Mesendoderm (in vitro differentiated cells): Measurements from ENCODE around the gene GSTM5.

ENCODE experiments used
- DNase-seq: peaks from one replicate; pipeline ENCODE4 v3.0.0; 2013
- H2AK5ac ChIP-seq: 2 replicates; pipeline ENCODE4 v1.6.1; 2013; ENCODE audit warnings: low read length, inconsistent platforms
- H2BK120ac ChIP-seq: 2 replicates; pipeline ENCODE4 v1.6.1; 2013; ENCODE audit warnings: low read depth, mild to moderate bottlenecking, low read length, moderate library complexity, mixed read lengths
- H2BK15ac ChIP-seq: replicated peaks from 2 replicates; pipeline ENCODE4 v1.6.1; 2013; ENCODE audit warnings: low read depth, mild to moderate bottlenecking, moderate library complexity
- H2BK5ac ChIP-seq: 2 replicates; pipeline ENCODE4 v1.6.1; 2013; ENCODE audit warnings: low read length, inconsistent platforms
- H3K18ac ChIP-seq: 2 replicates; pipeline ENCODE4 v1.6.1; 2013; ENCODE audit warnings: mild to moderate bottlenecking, low read length, mixed read lengths
- H3K23ac ChIP-seq: one replicate; pipeline ENCODE4 v1.6.1; 2013; ENCODE audit warnings: low read length
- H3K27ac ChIP-seq: 2 replicates; pipeline ENCODE4 v1.5.1; 2013; ENCODE audit warnings: low read depth, mild to moderate bottlenecking, inconsistent platforms, low read length, moderate library complexity
- H3K27me3 ChIP-seq: 2 replicates; pipeline ENCODE4 v1.6.1; 2013; ENCODE audit warnings: low read length, control low read depth, mild to moderate bottlenecking, inconsistent platforms; ENCODE audit not compliant: insufficient read depth, poor library complexity
- H3K36me3 ChIP-seq: 2 replicates; pipeline ENCODE4 v1.6.1; 2013; ENCODE audit warnings: low read length, inconsistent platforms; ENCODE audit not compliant: control insufficient read depth, insufficient read depth
- H3K4ac ChIP-seq: one replicate; pipeline ENCODE4 v1.6.1; 2013; ENCODE audit warnings: low read depth, mild to moderate bottlenecking, low read length, moderate library complexity
- H3K4me1 ChIP-seq: 2 replicates; pipeline ENCODE4 v1.6.1; 2013; ENCODE audit warnings: low read depth, low read length, inconsistent platforms; ENCODE audit not compliant: control insufficient read depth
- H3K4me2 ChIP-seq: 2 replicates; pipeline ENCODE4 v1.6.1; 2013; ENCODE audit warnings: low read length
- H3K4me3 ChIP-seq: 2 replicates; pipeline ENCODE4 v1.5.1; 2013; ENCODE audit warnings: mild to moderate bottlenecking, low read length
- H3K56ac ChIP-seq: one replicate; pipeline ENCODE4 v1.6.1; 2013; ENCODE audit warnings: low read length
- H3K79me1 ChIP-seq: 2 replicates; pipeline ENCODE4 v1.6.1; 2013; ENCODE audit warnings: low read length, inconsistent platforms
- H3K79me2 ChIP-seq: 2 replicates; pipeline ENCODE4 v1.6.1; 2013; ENCODE audit warnings: mild to moderate bottlenecking, low read length; ENCODE audit not compliant: control insufficient read depth, insufficient read depth
- H3K9ac ChIP-seq: 2 replicates; pipeline ENCODE4 v1.6.1; 2013; ENCODE audit warnings: low read length, inconsistent platforms
- H4K5ac ChIP-seq: one replicate; pipeline ENCODE4 v1.6.1; 2013; ENCODE audit warnings: low read length
- H4K8ac ChIP-seq: one replicate; pipeline ENCODE4 v1.6.1; 2013; ENCODE audit warnings: low read depth, mild to moderate bottlenecking, control low read depth, low read length, moderate library complexity
- WGBS: extraction: QIAGEN DNeasy Blood & Tissue Kit; methylation state at CpG from one replicate; pipeline ENCODE4 v1.1.7; 2013; ENCODE audit warnings: low lambda C conversion rate, missing lambda C conversion rate; ENCODE audit not compliant: insufficient coverage; ENCODE audit errors: extremely low coverage; 5-methylcytosine and 5-hydroxymethylcytosine counted together

The GSTM5 gene

GRCh38 chr1:109713636-109714035 is 1.6 kb downstream of the GSTM5 start:
- H3K18ac ChIP-seq: no peak overlapping the region
- no peak overlapping the region for H3K4ac ChIP-seq
- no peak overlapping the region for H3K4me2 ChIP-seq
- H4K5ac ChIP-seq: no peak overlapping the region
- no peak overlapping the region for H3K27ac ChIP-seq
- no peaks in the 10 kb centered on the region for H3K79me1 ChIP-seq
- H3K79me2 ChIP-seq: no peaks in the 10 kb centered on the region
- no peaks in the 10 kb centered on the region for H3K4me1 ChIP-seq
- no peak for DNase-seq
- H2BK5ac ChIP-seq: no peak overlapping the region
- no peak overlapping the region for H2BK15ac ChIP-seq
- no CpG with 5 or more reads among the region's 5 CpGs for WGBS
- no peaks in the 10 kb centered on the region for H3K36me3 ChIP-seq
- H3K9ac ChIP-seq: no peak overlapping the region
- H3K23ac ChIP-seq: no peak overlapping the region
- no peak overlapping the region for H2AK5ac ChIP-seq
- H4K8ac ChIP-seq: no peak overlapping the region
- no peak overlapping the region for H3K56ac ChIP-seq
- H2BK120ac ChIP-seq: no peak overlapping the region
- no peak overlapping the region for H3K4me3 ChIP-seq
- H3K27me3 ChIP-seq: no peaks in the 10 kb centered on the region

DNA sequence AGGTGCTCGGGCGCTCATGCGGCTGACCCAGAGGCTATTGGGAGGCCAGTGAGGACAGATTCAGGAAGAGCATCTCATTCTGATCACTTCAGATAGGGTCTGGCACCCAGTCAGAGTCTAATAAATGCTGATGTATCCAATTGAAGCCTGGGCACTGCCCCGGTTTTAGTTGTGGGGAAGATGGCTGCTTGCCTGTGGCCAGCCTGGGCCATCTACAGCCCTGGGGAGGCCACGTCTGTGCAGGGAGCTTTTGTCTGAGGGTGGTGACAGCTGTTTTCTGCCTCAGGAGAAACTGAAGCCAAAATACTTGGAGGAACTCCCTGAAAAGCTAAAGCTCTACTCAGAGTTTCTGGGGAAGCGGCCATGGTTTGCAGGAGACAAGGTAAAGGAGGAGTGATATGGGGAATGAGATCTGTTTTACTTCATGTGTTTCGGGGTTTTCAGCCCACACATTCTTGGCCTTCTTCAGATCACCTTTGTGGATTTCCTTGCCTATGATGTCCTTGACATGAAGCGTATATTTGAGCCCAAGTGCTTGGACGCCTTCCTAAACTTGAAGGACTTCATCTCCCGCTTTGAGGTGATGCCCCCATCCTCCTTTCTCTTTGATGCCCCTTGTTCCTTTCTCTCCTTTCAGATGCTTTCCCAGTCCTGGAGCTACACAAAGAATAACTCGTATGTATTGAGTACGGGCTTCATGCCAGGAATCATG is 2.8 kb downstream of the GSTM5 start:
- no peak overlapping the region for H3K23ac ChIP-seq
- H4K8ac ChIP-seq: no peak overlapping the region
- H2AK5ac ChIP-seq: no peak overlapping the region
- DNase-seq: no peak
- no CpG with 5 or more reads among the region's 12 CpGs for WGBS
- H2BK15ac ChIP-seq: no peak overlapping the region
- no peaks in the 10 kb centered on the region for H3K4me1 ChIP-seq
- no peaks in the 10 kb centered on the region for H3K27me3 ChIP-seq
- H3K79me2 ChIP-seq: no peaks in the 10 kb centered on the region
- no peak overlapping the region for H3K18ac ChIP-seq
- H3K36me3 ChIP-seq: no peaks in the 10 kb centered on the region
- no peaks in the 10 kb centered on the region for H3K79me1 ChIP-seq
- no peak overlapping the region for H3K27ac ChIP-seq
- no peak overlapping the region for H2BK120ac ChIP-seq
- H2BK5ac ChIP-seq: no peak overlapping the region
- no peak overlapping the region for H3K9ac ChIP-seq
- H4K5ac ChIP-seq: no peak overlapping the region
- H3K56ac ChIP-seq: no peak overlapping the region
- no peak overlapping the region for H3K4ac ChIP-seq
- no peak overlapping the region for H3K4me3 ChIP-seq
- no peak overlapping the region for H3K4me2 ChIP-seq

DNA sequence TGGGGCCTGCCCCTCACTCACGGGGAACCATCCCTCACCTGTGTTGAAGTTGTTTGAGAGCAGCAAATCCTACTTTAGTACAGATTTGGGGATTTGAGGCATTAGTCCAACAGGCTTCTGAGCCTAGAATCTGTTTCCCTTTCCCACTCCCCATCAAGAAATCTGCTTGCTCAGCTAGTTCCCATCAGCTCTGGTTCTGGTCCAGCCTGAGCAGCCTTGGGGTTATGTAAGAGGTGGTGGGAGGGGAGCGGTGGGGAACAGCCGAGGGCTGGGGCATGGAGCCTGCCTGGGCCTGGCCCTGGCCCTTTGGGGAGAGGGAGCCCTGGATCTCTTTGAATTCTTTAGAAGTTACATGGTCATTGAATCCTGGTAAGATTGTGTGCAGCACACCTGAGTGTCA is 4.1 kb downstream of the GSTM5 start:
- no peak overlapping the region for H4K8ac ChIP-seq
- WGBS: no CpG with 5 or more reads among the region's 3 CpGs
- H3K4me3 ChIP-seq: no peak overlapping the region
- no peak overlapping the region for H2AK5ac ChIP-seq
- H3K79me2 ChIP-seq: no peaks in the 10 kb centered on the region
- H2BK5ac ChIP-seq: no peak overlapping the region
- no peaks in the 10 kb centered on the region for H3K36me3 ChIP-seq
- no peak overlapping the region for H3K9ac ChIP-seq
- H3K27ac ChIP-seq: no peak overlapping the region
- no peak overlapping the region for H3K4me2 ChIP-seq
- no peak overlapping the region for H3K18ac ChIP-seq
- H3K27me3 ChIP-seq: no peaks in the 10 kb centered on the region
- no peak overlapping the region for H2BK120ac ChIP-seq
- H3K56ac ChIP-seq: no peak overlapping the region
- no peak overlapping the region for H4K5ac ChIP-seq
- H3K23ac ChIP-seq: no peak overlapping the region
- H3K4ac ChIP-seq: no peak overlapping the region
- no peak overlapping the region for H2BK15ac ChIP-seq
- H3K79me1 ChIP-seq: no peaks in the 10 kb centered on the region
- no peaks in the 10 kb centered on the region for H3K4me1 ChIP-seq
- DNase-seq: no peak

DNA sequence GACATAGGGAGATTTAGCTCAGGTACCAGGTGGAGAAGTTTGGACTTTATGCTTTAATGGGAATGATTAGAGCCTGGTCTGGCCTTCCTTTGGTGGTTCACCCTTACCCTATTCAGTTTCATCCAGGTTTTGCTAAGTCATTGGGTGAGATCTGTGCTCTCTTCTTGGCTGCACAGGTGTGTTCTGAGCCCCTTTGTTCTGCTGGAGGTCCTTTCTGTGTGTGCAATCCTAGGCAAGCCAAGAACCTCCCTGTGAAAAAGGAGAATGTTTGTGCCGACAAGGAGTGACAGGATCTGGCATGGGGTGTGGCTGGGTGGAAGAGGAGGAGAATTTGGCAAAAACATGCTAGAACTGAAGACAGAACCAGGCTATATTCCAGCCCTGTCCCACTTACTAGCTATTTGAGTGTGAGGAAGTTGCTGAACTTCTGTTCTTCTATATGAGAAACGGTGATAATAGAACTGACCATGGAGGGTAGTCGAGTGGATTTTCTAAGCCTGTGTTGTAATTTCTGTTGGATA is 4.6 kb downstream of the GSTM5 start:
- H3K4me1 ChIP-seq: no peaks in the 10 kb centered on the region
- no peak overlapping the region for H4K5ac ChIP-seq
- no peak overlapping the region for H3K4me2 ChIP-seq
- no CpG with 5 or more reads among the region's 3 CpGs for WGBS
- no peak overlapping the region for H4K8ac ChIP-seq
- no peak overlapping the region for H3K27ac ChIP-seq
- H3K56ac ChIP-seq: no peak overlapping the region
- no peak overlapping the region for H3K4me3 ChIP-seq
- DNase-seq: no peak
- H3K9ac ChIP-seq: no peak overlapping the region
- H3K79me2 ChIP-seq: no peaks in the 10 kb centered on the region
- no peak overlapping the region for H3K23ac ChIP-seq
- no peak overlapping the region for H2BK120ac ChIP-seq
- H3K36me3 ChIP-seq: no peaks in the 10 kb centered on the region
- no peak overlapping the region for H3K18ac ChIP-seq
- H2BK5ac ChIP-seq: no peak overlapping the region
- no peak overlapping the region for H3K4ac ChIP-seq
- H3K27me3 ChIP-seq: no peaks in the 10 kb centered on the region
- H2AK5ac ChIP-seq: no peak overlapping the region
- no peak overlapping the region for H2BK15ac ChIP-seq
- H3K79me1 ChIP-seq: no peaks in the 10 kb centered on the region

DNA sequence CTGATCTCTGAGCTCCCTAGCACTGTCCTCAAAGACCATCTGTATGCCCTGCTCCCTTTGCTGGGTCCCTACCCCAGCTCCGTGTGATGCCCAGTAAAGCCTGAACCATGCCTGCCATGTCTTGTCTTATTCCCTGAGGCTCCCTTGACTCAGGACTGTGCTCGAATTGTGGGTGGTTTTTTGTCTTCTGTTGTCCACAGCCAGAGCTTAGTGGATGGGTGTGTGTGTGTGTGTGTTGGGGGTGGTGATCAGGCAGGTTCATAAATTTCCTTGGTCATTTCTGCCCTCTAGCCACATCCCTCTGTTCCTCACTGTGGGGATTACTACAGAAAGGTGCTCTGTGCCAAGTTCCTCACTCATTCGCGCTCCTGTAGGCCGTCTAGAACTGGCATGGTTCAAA is 5.7 kb downstream of the GSTM5 start:
- Histone ChIP-seq H3K27ac (no peak overlapping the region), H3K36me3 (no peaks in the 10 kb centered on the region), H3K18ac (no peak overlapping the region), H3K4me1 (no peaks in the 10 kb centered on the region), H4K8ac (no peak overlapping the region), H3K4ac (no peak overlapping the region), H3K79me1 (no peaks in the 10 kb centered on the region), H2AK5ac (no peak overlapping the region), H3K23ac (no peak overlapping the region), H3K4me2 (no peak overlapping the region), H2BK5ac (no peak overlapping the region), H3K4me3 (no peak overlapping the region), H2BK15ac (no peak overlapping the region), H3K9ac (no peak overlapping the region), H3K27me3 (no peaks in the 10 kb centered on the region), H3K79me2 (no peaks in the 10 kb centered on the region), H2BK120ac (no peak overlapping the region), H4K5ac (no peak overlapping the region), H3K56ac (no peak overlapping the region)
- no CpG with 5 or more reads among the region's 5 CpGs for WGBS
- DNase-seq: no peak

DNA sequence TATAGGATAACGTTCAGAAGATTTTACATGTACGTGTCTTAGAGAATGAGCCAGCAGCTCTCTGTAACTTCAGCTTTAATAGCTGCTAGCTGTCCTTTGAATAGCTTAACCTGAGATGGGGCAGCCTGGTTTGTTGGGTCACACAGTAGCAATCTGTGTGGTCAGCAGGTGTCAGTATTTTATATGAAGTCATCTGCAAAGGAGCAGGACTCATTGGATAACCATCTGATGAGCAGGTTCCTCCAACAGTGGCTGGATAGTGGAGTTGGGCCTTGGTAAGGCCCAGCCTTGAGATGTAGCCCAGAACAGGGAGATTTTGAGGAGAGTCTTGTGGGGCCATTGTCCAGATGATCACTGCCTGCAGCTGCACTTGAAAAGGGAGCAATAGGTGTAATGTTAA is 6.4 kb downstream of the GSTM5 start:
- Histone ChIP-seq H3K27ac (no peak overlapping the region), H3K18ac (no peak overlapping the region), H4K8ac (no peak overlapping the region), H2AK5ac (no peak overlapping the region), H2BK5ac (no peak overlapping the region), H3K36me3 (no peaks in the 10 kb centered on the region), H3K27me3 (no peaks in the 10 kb centered on the region), H3K4ac (no peak overlapping the region), H3K4me2 (no peak overlapping the region), H2BK15ac (no peak overlapping the region), H3K79me1 (no peaks in the 10 kb centered on the region), H3K4me3 (no peak overlapping the region), H3K4me1 (no peaks in the 10 kb centered on the region), H3K23ac (no peak overlapping the region), H2BK120ac (no peak overlapping the region), H4K5ac (no peak overlapping the region), H3K79me2 (no peaks in the 10 kb centered on the region), H3K9ac (no peak overlapping the region), H3K56ac (no peak overlapping the region)
- WGBS: no CpG with 5 or more reads among the region's 2 CpGs
- DNase-seq: peak; percentile 69
